H9 (cell line): ENCODE measurements around the gene CDH4. TPM values are rescaled to one million over a fixed set of nuclear protein-coding genes. Genes with fewer than 3 reads are reported as not detected.

ENCODE experiments used
- DNase-seq: peaks from one replicate; pipeline ENCODE4 v3.0.0-alpha.2; 2017
- H2AFZ ChIP-seq: one replicate; pipeline ENCODE4 v1.6.1; 2013; ENCODE audit warnings: mild to moderate bottlenecking, low read length, control low read depth, moderate library complexity
- H2AK5ac ChIP-seq: 2 replicates; pipeline ENCODE4 v1.6.1; 2013; ENCODE audit warnings: low read length, control low read depth, mixed read lengths; ENCODE audit not compliant: insufficient read length
- H2BK120ac ChIP-seq: one replicate; pipeline ENCODE4 v1.6.1; 2013; ENCODE audit warnings: low read depth, mild to moderate bottlenecking, low read length, control low read depth, inconsistent platforms; ENCODE audit not compliant: poor library complexity, severe bottlenecking
- H2BK12ac ChIP-seq: 2 replicates; pipeline ENCODE4 v1.6.1; 2013; ENCODE audit warnings: low read length, control low read depth, mixed read lengths, low read depth; ENCODE audit not compliant: insufficient read length
- H2BK15ac ChIP-seq: 2 replicates; pipeline ENCODE4 v1.6.1; 2013; ENCODE audit warnings: low read depth, low read length, control low read depth
- H2BK20ac ChIP-seq: one replicate; pipeline ENCODE4 v1.6.1; 2013; ENCODE audit warnings: low read depth, mild to moderate bottlenecking, low read length, control low read depth, inconsistent platforms; ENCODE audit not compliant: poor library complexity, severe bottlenecking
- H2BK5ac ChIP-seq: 2 replicates; pipeline ENCODE4 v1.6.1; 2013; ENCODE audit warnings: low read length, control low read depth, mixed read lengths; ENCODE audit not compliant: insufficient read length
- H3K14ac ChIP-seq: 2 replicates; pipeline ENCODE4 v1.6.1; 2013; ENCODE audit warnings: low read length, control low read depth; ENCODE audit not compliant: insufficient read depth
- H3K18ac ChIP-seq: 2 replicates; pipeline ENCODE4 v1.6.1; 2013; ENCODE audit warnings: low read depth, mild to moderate bottlenecking, mixed read lengths, low read length, control low read depth; ENCODE audit not compliant: insufficient read length
- H3K23ac ChIP-seq: 2 replicates; pipeline ENCODE4 v1.6.1; 2013; ENCODE audit warnings: low read length, control low read depth, mixed read lengths, low read depth; ENCODE audit not compliant: insufficient read length
- H3K23me2 ChIP-seq: 2 replicates; pipeline ENCODE4 v1.6.1; 2013; ENCODE audit warnings: low read depth, mild to moderate bottlenecking, mixed read lengths, low read length, control low read depth; ENCODE audit not compliant: insufficient read length, poor library complexity, severe bottlenecking
- H3K27ac ChIP-seq: 2 replicates; pipeline ENCODE4 v1.5.1; 2013; ENCODE audit warnings: low read length, control low read depth, mixed read lengths, low read depth; ENCODE audit not compliant: insufficient read length
- H3K27me3 ChIP-seq: 2 replicates; pipeline ENCODE4 v1.6.1; 2013; ENCODE audit warnings: low read length, control low read depth, inconsistent platforms; ENCODE audit not compliant: insufficient read depth
- H3K4ac ChIP-seq: 2 replicates; pipeline ENCODE4 v1.6.1; 2013; ENCODE audit warnings: low read depth, mild to moderate bottlenecking, control low read depth, inconsistent platforms, low read length, moderate library complexity
- H3K4me1 ChIP-seq: 2 replicates; pipeline ENCODE4 v1.6.1; 2013; ENCODE audit warnings: low read length, control low read depth, inconsistent platforms; ENCODE audit not compliant: insufficient read depth
- H3K4me2 ChIP-seq: 2 replicates; pipeline ENCODE4 v1.6.1; 2013; ENCODE audit warnings: low read length, control low read depth, mixed read lengths; ENCODE audit not compliant: insufficient read length, insufficient read depth
- H3K56ac ChIP-seq: 2 replicates; pipeline ENCODE4 v1.6.1; 2013; ENCODE audit warnings: low read depth, mild to moderate bottlenecking, mixed read lengths, low read length, control low read depth; ENCODE audit not compliant: insufficient read length
- H3K79me1 ChIP-seq: 2 replicates; pipeline ENCODE4 v1.6.1; 2013; ENCODE audit warnings: low read depth, mild to moderate bottlenecking, moderate library complexity, low read length, control low read depth, inconsistent platforms; ENCODE audit not compliant: insufficient read depth, poor library complexity, severe bottlenecking
- H3K79me2 ChIP-seq: 2 replicates; pipeline ENCODE4 v1.6.1; 2013; ENCODE audit warnings: low read length, control low read depth, inconsistent platforms; ENCODE audit not compliant: insufficient read depth
- H3K9ac ChIP-seq: 2 replicates; pipeline ENCODE4 v1.6.1; 2013; ENCODE audit warnings: low read length, control low read depth, mixed read lengths; ENCODE audit not compliant: insufficient read length; ENCODE audit errors: extremely low read depth
- H3K9me3 ChIP-seq: one replicate; pipeline ENCODE4 v1.6.1; 2013; ENCODE audit warnings: low read depth, low read length, inconsistent platforms; ENCODE audit not compliant: control insufficient read depth
- H3T11ph ChIP-seq: one replicate; pipeline ENCODE4 v1.6.1; 2013; ENCODE audit warnings: mild to moderate bottlenecking, low read length, control low read depth, inconsistent platforms
- H4K20me1 ChIP-seq: one replicate; pipeline ENCODE4 v1.6.1; 2013; ENCODE audit not compliant: control insufficient read depth, insufficient read length, insufficient read depth
- H4K5ac ChIP-seq: 2 replicates; pipeline ENCODE4 v1.6.1; 2013; ENCODE audit warnings: low read depth, mild to moderate bottlenecking, mixed read lengths, low read length, control low read depth; ENCODE audit not compliant: insufficient read length
- H4K8ac ChIP-seq: replicated peaks from 2 replicates; pipeline ENCODE4 v1.6.1; 2013; ENCODE audit warnings: low read length, control low read depth, mixed read lengths, low read depth; ENCODE audit not compliant: insufficient read length
- H4K91ac ChIP-seq: 2 replicates; pipeline ENCODE4 v1.6.1; 2013; ENCODE audit warnings: low read depth, mild to moderate bottlenecking, moderate library complexity, mixed read lengths, low read length, control low read depth; ENCODE audit not compliant: insufficient read length
- H3K27ac Mint-ChIP-seq, 3 experiments: 2 replicates in 2 of 3; 3 replicates in 1 of 3; pipeline ENCODE4 v1.8.0; 2020 to 2021; ENCODE audit warnings: mixed read lengths in 3 of 3, mild to moderate bottlenecking in 1 of 3, moderate library complexity in 1 of 3
- H3K27me3 Mint-ChIP-seq: 2 replicates; pipeline ENCODE4 v1.8.0; 2021; ENCODE audit warnings: low read depth, mild to moderate bottlenecking, moderate library complexity, mixed read lengths
- H3K36me3 Mint-ChIP-seq, 3 experiments: 2 replicates in 2 of 3; 3 replicates in 1 of 3; pipeline ENCODE4 v1.8.0; 2020 to 2021; ENCODE audit warnings: low read depth in 3 of 3, mixed read lengths in 3 of 3; ENCODE audit not compliant: insufficient read depth in 1 of 3
- H3K4me1 Mint-ChIP-seq, 2 experiments: 2 replicates each; pipeline ENCODE4 v1.8.0; 2020; ENCODE audit warnings: mixed read lengths in 2 of 2
- H3K4me3 Mint-ChIP-seq, 2 experiments: 2 replicates in 1 of 2; 3 replicates in 1 of 2; pipeline ENCODE4 v1.8.0; 2020 to 2021; ENCODE audit warnings: mild to moderate bottlenecking in 2 of 2, mixed read lengths in 2 of 2, moderate library complexity in 1 of 2
- H3K9me3 Mint-ChIP-seq, 2 experiments: 2 replicates in 1 of 2; 3 replicates in 1 of 2; pipeline ENCODE4 v1.8.0; 2020; ENCODE audit warnings: mild to moderate bottlenecking in 2 of 2, mixed read lengths in 2 of 2, moderate library complexity in 1 of 2
- WGBS: extraction: QIAGEN DNeasy Blood & Tissue Kit; methylation state at CpG from one replicate; pipeline ENCODE4 v1.1.7; 2013; ENCODE audit warnings: missing lambda C conversion rate, low lambda C conversion rate, mixed read lengths; ENCODE audit not compliant: insufficient read length; ENCODE audit errors: extremely low coverage; 5-methylcytosine and 5-hydroxymethylcytosine counted together
- total RNA-seq: library from RNA; stranded (reverse); gene quantifications from 2 replicates; pipeline ENCODE4 v1.2.1, GENCODE V29; 2021
- TF ChIP-seq, protein P1 (sequence below): fragments of 200-600 bp; sonication (generic); conservative IDR thresholded peaks from 3 replicates; pipeline ENCODE4 v1.8.0; 2021; ENCODE audit warnings: antibody characterized with exemption, mild to moderate bottlenecking

CDH4 gene
- total RNA-seq, 1 experiment from 2014 or later = 3.0 TPM

DNA sequence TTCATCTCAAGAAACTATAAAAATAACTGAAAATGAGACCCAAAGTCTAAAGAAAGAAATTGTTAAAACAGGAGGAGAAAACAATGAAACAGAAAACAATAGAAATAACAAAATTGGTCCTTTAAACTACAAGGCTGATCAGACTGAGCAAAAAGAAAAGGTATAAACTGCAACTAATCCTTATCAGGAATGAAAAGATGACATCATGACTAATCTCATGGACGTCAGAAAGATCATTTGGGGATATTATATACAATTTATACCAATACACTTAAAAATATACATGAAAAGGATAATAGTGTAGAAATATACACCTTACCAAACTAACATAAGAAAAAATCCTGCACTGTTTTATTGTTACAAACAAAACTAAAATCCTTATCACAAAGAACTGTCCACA lies 498.0 kb downstream of the CDH4 start:
- Histone ChIP-seq H2BK12ac (no peak overlapping the region), H4K5ac (no peak overlapping the region), H3K23ac (no peak overlapping the region), H2BK15ac (no peak overlapping the region), H3K9me3 (no peaks in the 10 kb centered on the region), H3K4me2 (no peak overlapping the region), H3K14ac (no peak overlapping the region), H2AK5ac (no peak overlapping the region), H3K18ac (no peak overlapping the region), H3T11ph (no peak overlapping the region), H3K79me2 (no peaks in the 10 kb centered on the region), H4K8ac (no peak overlapping the region), H2BK120ac (no peak overlapping the region), H2BK5ac (no peak overlapping the region), H3K79me1 (no peaks in the 10 kb centered on the region), H4K20me1 (peaks cover 2% of the 10 kb centered on the region), H3K56ac (no peak overlapping the region), H4K91ac (no peak overlapping the region), H3K23me2 (no peaks in the 10 kb centered on the region), H2AFZ (no peak overlapping the region), H3K27ac (no peak overlapping the region), H3K27me3 (no peaks in the 10 kb centered on the region), H3K4me1 (no peaks in the 10 kb centered on the region; the same call in none of the 2 replicates), H3K9ac (no peak overlapping the region), H2BK20ac (no peak overlapping the region), H3K4ac (no peak overlapping the region)
- Mint-ChIP-seq H3K36me3 (0 out of 7 replicates have a peak, but pooled peaks cover 0 to 7% (median 0%) of the 10 kb centered on the region in 3 experiments), H3K27me3 (peaks cover 30% of the 10 kb centered on the region), H3K9me3 (peaks cover 13% of the 10 kb centered on the region in 2 experiments), H3K4me1 (peaks cover 6 to 8% of the 10 kb centered on the region in 2 experiments), H3K27ac (no peak overlapping the region), H3K4me3 (no peak overlapping the region)
- TF ChIP-seq, protein P1, sequence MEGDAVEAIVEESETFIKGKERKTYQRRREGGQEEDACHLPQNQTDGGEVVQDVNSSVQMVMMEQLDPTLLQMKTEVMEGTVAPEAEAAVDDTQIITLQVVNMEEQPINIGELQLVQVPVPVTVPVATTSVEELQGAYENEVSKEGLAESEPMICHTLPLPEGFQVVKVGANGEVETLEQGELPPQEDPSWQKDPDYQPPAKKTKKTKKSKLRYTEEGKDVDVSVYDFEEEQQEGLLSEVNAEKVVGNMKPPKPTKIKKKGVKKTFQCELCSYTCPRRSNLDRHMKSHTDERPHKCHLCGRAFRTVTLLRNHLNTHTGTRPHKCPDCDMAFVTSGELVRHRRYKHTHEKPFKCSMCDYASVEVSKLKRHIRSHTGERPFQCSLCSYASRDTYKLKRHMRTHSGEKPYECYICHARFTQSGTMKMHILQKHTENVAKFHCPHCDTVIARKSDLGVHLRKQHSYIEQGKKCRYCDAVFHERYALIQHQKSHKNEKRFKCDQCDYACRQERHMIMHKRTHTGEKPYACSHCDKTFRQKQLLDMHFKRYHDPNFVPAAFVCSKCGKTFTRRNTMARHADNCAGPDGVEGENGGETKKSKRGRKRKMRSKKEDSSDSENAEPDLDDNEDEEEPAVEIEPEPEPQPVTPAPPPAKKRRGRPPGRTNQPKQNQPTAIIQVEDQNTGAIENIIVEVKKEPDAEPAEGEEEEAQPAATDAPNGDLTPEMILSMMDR = no peak
- DNase-seq = no peak
- whole genome bisulfite sequencing = no CpG with 5 or more reads among the region's 1 CpG
